Neural cell (in vitro differentiated cells): Measurements from ENCODE around the gene HSD17B2. TPM values are rescaled to one million over a fixed set of nuclear protein-coding genes. Genes with fewer than 3 reads are reported as not detected.

Source experiments
- H2AFZ ChIP-seq: fragments of 200-600, 300-800 bp; sonication (generic), shearing (Covaris generic); 2 replicates; pipeline ENCODE4 v1.6.0; 2014; ENCODE audit warnings: low read depth, mild to moderate bottlenecking, antibody characterized with exemption, low read length, moderate library complexity
- H3F3A ChIP-seq: fragments of 200-600 bp; shearing (Covaris generic); 2 replicates; pipeline ENCODE4 v1.6.1; 2016; ENCODE audit warnings: mild to moderate bottlenecking, moderate library complexity, mixed read lengths, antibody characterized with exemption, low read length; ENCODE audit not compliant: insufficient read depth, poor library complexity, severe bottlenecking
- H3K27ac ChIP-seq: fragments of 200-600, 300-800 bp; sonication (generic), shearing (Covaris generic); 2 replicates; pipeline ENCODE4 v1.5.1; 2014; ENCODE audit warnings: mild to moderate bottlenecking, low read length, moderate library complexity
- H3K27me3 ChIP-seq: fragments of 300-800, 200-600 bp; sonication (generic), shearing (Covaris generic); 2 replicates; pipeline ENCODE4 v1.6.0; 2014; ENCODE audit warnings: mild to moderate bottlenecking, low read depth, low read length, moderate library complexity; ENCODE audit not compliant: insufficient read depth
- H3K36me3 ChIP-seq: fragments of 300-800, 200-600 bp; sonication (generic), shearing (Covaris generic); 2 replicates; pipeline ENCODE4 v1.5.1; 2014; ENCODE audit warnings: mild to moderate bottlenecking, antibody characterized with exemption, low read length, moderate library complexity; ENCODE audit not compliant: insufficient read depth
- H3K4me2 ChIP-seq: fragments of 300-800, 200-600 bp; sonication (generic), shearing (Covaris generic); 2 replicates; pipeline ENCODE4 v1.6.0; 2014; ENCODE audit warnings: mild to moderate bottlenecking, low read length
- H3K4me3 ChIP-seq: fragments of 300-800, 200-600 bp; sonication (generic), shearing (Covaris generic); 2 replicates; pipeline ENCODE4 v1.5.1; 2014; ENCODE audit warnings: mild to moderate bottlenecking, low read length, moderate library complexity
- H3K79me2 ChIP-seq: fragments of 200-600 bp; shearing (Covaris generic); replicated peaks from 2 replicates; pipeline ENCODE4 v1.6.0; 2014; ENCODE audit warnings: mild to moderate bottlenecking, low read length, moderate library complexity; ENCODE audit not compliant: insufficient read depth
- H3K9ac ChIP-seq: fragments of 300-800, 200-600 bp; sonication (generic), shearing (Covaris generic); 2 replicates; pipeline ENCODE4 v1.6.1; 2016; ENCODE audit warnings: mild to moderate bottlenecking, low read length, mixed read lengths
- H3K9me2 ChIP-seq: fragments of 200-600 bp; shearing (Covaris generic); 2 replicates; pipeline ENCODE4 v1.6.1; 2016; ENCODE audit warnings: mild to moderate bottlenecking, low read length, mixed read lengths; ENCODE audit not compliant: insufficient read depth
- H3K9me3 ChIP-seq: fragments of 200-600, 300-800 bp; sonication (generic), shearing (Covaris generic); 2 replicates; pipeline ENCODE4 v1.6.1; 2016; ENCODE audit warnings: mild to moderate bottlenecking, mixed run types, low read length, moderate library complexity, mixed read lengths
- H4K20me1 ChIP-seq: fragments of 200-600 bp; shearing (Covaris generic); 2 replicates; pipeline ENCODE4 v1.6.1; 2016; ENCODE audit warnings: mild to moderate bottlenecking, mixed run types; ENCODE audit not compliant: insufficient read depth
- CTCF ChIP-seq: fragments of 450-650 bp; IDR thresholded peaks from 2 replicates; pipeline ENCODE4 v1.5.1; 2014; ENCODE audit warnings: antibody characterized with exemption, mild to moderate bottlenecking, moderate library complexity; ENCODE audit not compliant: poor library complexity, severe bottlenecking
- EP300 ChIP-seq: fragments of 450-650 bp; conservative IDR thresholded peaks from 2 replicates; pipeline ENCODE4 v1.6.1; 2014; ENCODE audit warnings: antibody characterized with exemption, mild to moderate bottlenecking, moderate library complexity; ENCODE audit not compliant: poor library complexity, severe bottlenecking
- EZH2 ChIP-seq: fragments of 200-600, 300-800 bp; shearing (Covaris generic), sonication (generic); IDR thresholded peaks from 2 replicates; pipeline ENCODE4 v1.6.1; 2014; ENCODE audit warnings: antibody characterized with exemption, low read length, borderline replicate concordance, mild to moderate bottlenecking; ENCODE audit not compliant: insufficient read depth, poor library complexity, severe bottlenecking
- MXI1 ChIP-seq: fragments of 450-650 bp; conservative IDR thresholded peaks from 2 replicates; pipeline ENCODE4 v1.6.1; 2014; ENCODE audit warnings: antibody characterized with exemption, mild to moderate bottlenecking; ENCODE audit not compliant: poor library complexity, severe bottlenecking
- RAD21 ChIP-seq: fragments of 450-650 bp; conservative IDR thresholded peaks from 2 replicates; pipeline ENCODE4 v1.6.1; 2014; ENCODE audit warnings: antibody characterized with exemption, mild to moderate bottlenecking, moderate library complexity
- REST ChIP-seq: IDR thresholded peaks from 2 replicates; pipeline ENCODE4 v1.6.1; 2012; ENCODE audit warnings: borderline replicate concordance
- polyA plus RNA-seq: library from polyadenylated mRNA; depleted of rRNA; stranded (reverse); fragments of >200 nt; gene quantifications from 2 replicates; pipeline ENCODE4 v1.2.3, GENCODE V29; 2014

HSD17B2 gene
- polyA plus RNA-seq, 1 donor from 2014 or later = not detected

- H4K20me1 ChIP-seq = no peaks in the 10 kb centered on the region
- no peaks in the 10 kb centered on the region for H3K9me3 ChIP-seq
- no peaks in the 10 kb centered on the region for H3K36me3 ChIP-seq
- no peaks in the 10 kb centered on the region for H3K9me2 ChIP-seq
- H3K79me2 ChIP-seq = no peaks in the 10 kb centered on the region
- H3K4me3 ChIP-seq = no peak overlapping the region
- H2AFZ ChIP-seq = no peak overlapping the region
- H3K27me3 ChIP-seq = no peaks in the 10 kb centered on the region
- H3K4me2 ChIP-seq = no peak overlapping the region
- no peak overlapping the region for H3K9ac ChIP-seq
- H3K27ac ChIP-seq = no peak overlapping the region
- TF ChIP-seq EP300 = no peak
- H3F3A ChIP-seq = no peaks in the 10 kb centered on the region
Measured at GRCh38 chr16:82050506-82050905, 15.5 kb downstream of the HSD17B2 start.

- Histone ChIP-seq H3K4me2 (no peak overlapping the region), H3K9me3 (no peaks in the 10 kb centered on the region)
- TF ChIP-seq CTCF (no peak), EP300 (no peak), EZH2 (no peak), MXI1 (no peak)
Measured at GRCh38 chr16:82050909-82051357, 15.9 kb downstream of the HSD17B2 start.

GRCh38 chr16:82051656-82052055, 16.6 kb downstream of the HSD17B2 start:
- Histone ChIP-seq H3K4me2 (no peak overlapping the region), H3F3A (no peaks in the 10 kb centered on the region), H3K27me3 (no peaks in the 10 kb centered on the region), H3K9ac (no peak overlapping the region), H3K9me2 (no peaks in the 10 kb centered on the region), H3K79me2 (no peaks in the 10 kb centered on the region), H2AFZ (no peak overlapping the region), H4K20me1 (no peaks in the 10 kb centered on the region), H3K4me3 (no peak overlapping the region), H3K36me3 (no peaks in the 10 kb centered on the region), H3K9me3 (no peaks in the 10 kb centered on the region), H3K27ac (no peak overlapping the region)
- no peak for TF ChIP-seq RAD21
- TF ChIP-seq REST = no peak

More at GRCh38 chr16:82050909-82051357, 15.9 kb downstream of the HSD17B2 start:
- Histone ChIP-seq H4K20me1 (no peaks in the 10 kb centered on the region), H3K9me2 (no peaks in the 10 kb centered on the region), H3K27me3 (no peaks in the 10 kb centered on the region), H3F3A (no peaks in the 10 kb centered on the region), H2AFZ (no peak overlapping the region), H3K36me3 (no peaks in the 10 kb centered on the region), H3K27ac (no peak overlapping the region), H3K4me3 (no peak overlapping the region), H3K9ac (no peak overlapping the region), H3K79me2 (no peaks in the 10 kb centered on the region)
